Measurements from ENCODE around the gene CSAD.

DNA sequence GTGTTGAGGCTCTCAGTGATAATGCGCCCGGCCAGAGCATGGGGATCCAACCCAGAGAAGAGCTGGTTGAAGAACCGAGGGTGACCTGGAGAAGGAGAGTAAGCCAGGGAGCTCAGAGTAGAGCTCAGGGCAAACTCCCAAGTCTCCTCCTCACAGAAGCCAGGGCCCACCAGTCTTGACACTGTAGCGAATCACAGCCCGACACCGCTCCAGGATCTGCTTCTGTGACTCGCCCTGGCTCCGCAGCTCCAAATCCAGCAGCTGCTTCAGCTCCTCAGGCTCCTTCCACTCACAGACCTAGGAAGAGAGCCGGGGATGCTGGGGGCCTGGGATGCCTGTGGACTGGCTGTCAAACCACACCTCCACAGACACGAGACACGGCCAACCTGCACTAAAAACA, 8.4 kb downstream of the CSAD start:
- TF ChIP-seq, protein P1, sequence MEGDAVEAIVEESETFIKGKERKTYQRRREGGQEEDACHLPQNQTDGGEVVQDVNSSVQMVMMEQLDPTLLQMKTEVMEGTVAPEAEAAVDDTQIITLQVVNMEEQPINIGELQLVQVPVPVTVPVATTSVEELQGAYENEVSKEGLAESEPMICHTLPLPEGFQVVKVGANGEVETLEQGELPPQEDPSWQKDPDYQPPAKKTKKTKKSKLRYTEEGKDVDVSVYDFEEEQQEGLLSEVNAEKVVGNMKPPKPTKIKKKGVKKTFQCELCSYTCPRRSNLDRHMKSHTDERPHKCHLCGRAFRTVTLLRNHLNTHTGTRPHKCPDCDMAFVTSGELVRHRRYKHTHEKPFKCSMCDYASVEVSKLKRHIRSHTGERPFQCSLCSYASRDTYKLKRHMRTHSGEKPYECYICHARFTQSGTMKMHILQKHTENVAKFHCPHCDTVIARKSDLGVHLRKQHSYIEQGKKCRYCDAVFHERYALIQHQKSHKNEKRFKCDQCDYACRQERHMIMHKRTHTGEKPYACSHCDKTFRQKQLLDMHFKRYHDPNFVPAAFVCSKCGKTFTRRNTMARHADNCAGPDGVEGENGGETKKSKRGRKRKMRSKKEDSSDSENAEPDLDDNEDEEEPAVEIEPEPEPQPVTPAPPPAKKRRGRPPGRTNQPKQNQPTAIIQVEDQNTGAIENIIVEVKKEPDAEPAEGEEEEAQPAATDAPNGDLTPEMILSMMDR (IDR thresholded peaks at IDR 0.05): no peak
- TF ChIP-seq POLR2A (IDR thresholded peaks at IDR 0.05): no peak

Data from testis (tissue), 2 donors.